SK-N-SH (cell line): ENCODE measurements around the gene DIP2A.

Experiments used
- FOXM1 ChIP-seq: IDR thresholded peaks from 2 replicates; pipeline ENCODE4 v1.4.0; 2012; ENCODE audit warnings: low read depth, mild to moderate bottlenecking
- POLR2AphosphoS5 ChIP-seq: IDR thresholded peaks from 2 replicates; pipeline ENCODE4 v1.6.1; 2012; ENCODE audit warnings: low read depth, low read length
- RAD21 ChIP-seq: IDR thresholded peaks from 2 replicates; pipeline ENCODE4 v1.6.1; 2012; ENCODE audit warnings: mild to moderate bottlenecking, low read length
- RCOR1 ChIP-seq: fragments of 150-350 bp; IDR thresholded peaks from 2 replicates; pipeline ENCODE4 v1.6.1; 2017; ENCODE audit warnings: antibody characterized with exemption, low read length
- REST ChIP-seq: IDR thresholded peaks from 2 replicates; pipeline ENCODE4 v1.6.1; 2012; ENCODE audit warnings: mild to moderate bottlenecking, low read depth, low read length, moderate library complexity
- TF ChIP-seq, protein P1 (sequence below): fragments of 200-600 bp; sonication (generic); IDR thresholded peaks from 2 replicates; pipeline ENCODE4 v1.6.1; 2017; ENCODE audit warnings: antibody characterized with exemption, mild to moderate bottlenecking, moderate library complexity
- TF ChIP-seq, protein P2 (sequence below): IDR thresholded peaks from 2 replicates; pipeline ENCODE4; 2012

DNA sequence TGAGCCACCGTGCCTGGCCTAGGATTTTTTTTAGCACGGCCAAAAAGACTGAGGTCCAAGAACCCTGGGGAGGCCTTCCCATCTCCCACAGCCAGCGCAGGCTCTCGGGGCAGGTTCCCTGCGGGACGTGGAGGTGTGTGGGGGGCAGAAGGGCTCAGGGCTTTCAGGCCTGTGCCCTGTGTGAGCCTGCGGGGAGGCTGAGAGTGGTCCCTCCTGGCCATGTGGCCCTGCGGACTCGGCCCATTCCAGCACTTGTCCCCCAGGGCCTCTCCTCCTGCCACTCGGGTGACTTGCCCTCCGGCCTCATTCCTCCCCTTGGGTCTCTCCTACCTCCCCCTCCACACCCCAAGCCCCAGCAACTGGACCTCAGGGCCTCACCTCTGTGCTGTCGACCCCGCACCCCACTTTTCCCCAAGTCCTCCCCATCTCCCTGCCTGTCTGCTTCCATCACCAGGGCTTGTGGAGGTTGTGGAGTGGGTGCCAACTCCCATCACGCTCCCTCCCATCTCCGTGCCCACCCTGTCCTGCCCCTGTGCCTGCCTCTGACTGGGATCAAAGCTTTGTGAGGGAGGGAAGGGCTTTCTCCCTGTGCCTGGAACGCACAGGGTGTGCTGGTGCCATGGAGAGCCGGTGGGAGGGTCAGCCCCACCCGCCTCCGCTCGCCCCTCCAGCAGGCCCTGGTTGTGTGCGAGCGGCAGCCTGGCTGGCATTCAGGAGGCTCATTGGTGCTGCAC lies 32.2 kb upstream of the DIP2A start:
- TF ChIP-seq, protein P1, sequence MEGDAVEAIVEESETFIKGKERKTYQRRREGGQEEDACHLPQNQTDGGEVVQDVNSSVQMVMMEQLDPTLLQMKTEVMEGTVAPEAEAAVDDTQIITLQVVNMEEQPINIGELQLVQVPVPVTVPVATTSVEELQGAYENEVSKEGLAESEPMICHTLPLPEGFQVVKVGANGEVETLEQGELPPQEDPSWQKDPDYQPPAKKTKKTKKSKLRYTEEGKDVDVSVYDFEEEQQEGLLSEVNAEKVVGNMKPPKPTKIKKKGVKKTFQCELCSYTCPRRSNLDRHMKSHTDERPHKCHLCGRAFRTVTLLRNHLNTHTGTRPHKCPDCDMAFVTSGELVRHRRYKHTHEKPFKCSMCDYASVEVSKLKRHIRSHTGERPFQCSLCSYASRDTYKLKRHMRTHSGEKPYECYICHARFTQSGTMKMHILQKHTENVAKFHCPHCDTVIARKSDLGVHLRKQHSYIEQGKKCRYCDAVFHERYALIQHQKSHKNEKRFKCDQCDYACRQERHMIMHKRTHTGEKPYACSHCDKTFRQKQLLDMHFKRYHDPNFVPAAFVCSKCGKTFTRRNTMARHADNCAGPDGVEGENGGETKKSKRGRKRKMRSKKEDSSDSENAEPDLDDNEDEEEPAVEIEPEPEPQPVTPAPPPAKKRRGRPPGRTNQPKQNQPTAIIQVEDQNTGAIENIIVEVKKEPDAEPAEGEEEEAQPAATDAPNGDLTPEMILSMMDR, result no peak
- TF ChIP-seq FOXM1, result no peak
- TF ChIP-seq RAD21, result no peak
- TF ChIP-seq RCOR1, result no peak
- TF ChIP-seq POLR2AphosphoS5, result no peak
- TF ChIP-seq, protein P2, sequence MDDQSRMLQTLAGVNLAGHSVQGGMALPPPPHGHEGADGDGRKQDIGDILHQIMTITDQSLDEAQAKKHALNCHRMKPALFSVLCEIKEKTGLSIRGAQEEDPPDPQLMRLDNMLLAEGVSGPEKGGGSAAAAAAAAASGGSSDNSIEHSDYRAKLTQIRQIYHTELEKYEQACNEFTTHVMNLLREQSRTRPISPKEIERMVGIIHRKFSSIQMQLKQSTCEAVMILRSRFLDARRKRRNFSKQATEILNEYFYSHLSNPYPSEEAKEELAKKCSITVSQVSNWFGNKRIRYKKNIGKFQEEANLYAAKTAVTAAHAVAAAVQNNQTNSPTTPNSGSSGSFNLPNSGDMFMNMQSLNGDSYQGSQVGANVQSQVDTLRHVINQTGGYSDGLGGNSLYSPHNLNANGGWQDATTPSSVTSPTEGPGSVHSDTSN, result no peak
- no peak for TF ChIP-seq REST
